CD4-positive, alpha-beta T cell treated with Interleukin-15 for 4 hours (primary cell): ENCODE results near the gene CCNY.
"Not testable (repeated sequence)": the region's sequence is repeated elsewhere in the genome, so short reads cannot be mapped to it uniquely, and the experiment has no call there.

ENCODE experiments used
- DNase-seq: peaks from one replicate; pipeline ENCODE4 v3.0.0-alpha.2; 2020; ENCODE audit warnings: low spot score

CCNY gene

GRCh38 chr10:35406003-35406630 lies 69.8 kb downstream of the CCNY start:
- not testable (repeated sequence) for DNase-seq

- not testable (repeated sequence) for DNase-seq
These were observed 71.4 kb downstream of the CCNY start for GRCh38 chr10:35407696-35408095.

- peak; percentile 15 for DNase-seq
These were observed 72.8 kb downstream of the CCNY start for GRCh38 chr10:35409094-35409582.

GRCh38 chr10:35409808-35410207 lies 73.5 kb downstream of the CCNY start:
- no peak for DNase-seq

GRCh38 chr10:35412003-35412723 lies 75.9 kb downstream of the CCNY start:
- no peak for DNase-seq

- DNase-seq: peak; percentile 13
These were observed 76.7 kb downstream of the CCNY start for GRCh38 chr10:35412900-35413491.

- DNase-seq: peak; percentile 22
These were observed 77.9 kb downstream of the CCNY start for GRCh38 chr10:35413985-35414861.

- no peak for DNase-seq
These were observed 79.2 kb downstream of the CCNY start for GRCh38 chr10:35415505-35415904.

- no peak for DNase-seq
These were observed 80.5 kb downstream of the CCNY start for GRCh38 chr10:35416619-35417312.

- DNase-seq: no peak
These were observed 81.0 kb downstream of the CCNY start for GRCh38 chr10:35417313-35417625.

GRCh38 chr10:35417795-35418194 lies 81.5 kb downstream of the CCNY start:
- no peak for DNase-seq

GRCh38 chr10:35418580-35418979 lies 82.3 kb downstream of the CCNY start:
- DNase-seq: not testable (repeated sequence)

GRCh38 chr10:35420044-35420443 lies 83.7 kb downstream of the CCNY start:
- no peak for DNase-seq

GRCh38 chr10:35420827-35421552 lies 84.7 kb downstream of the CCNY start:
- DNase-seq: no peak

GRCh38 chr10:35421553-35422178 lies 85.4 kb downstream of the CCNY start:
- no peak for DNase-seq

- DNase-seq: no peak
These were observed 85.9 kb downstream of the CCNY start for GRCh38 chr10:35422228-35422627.

- DNase-seq: no peak
These were observed 87.4 kb downstream of the CCNY start for GRCh38 chr10:35423505-35424306.

GRCh38 chr10:35424680-35425285 lies 88.5 kb downstream of the CCNY start:
- no peak for DNase-seq

- no peak for DNase-seq
These were observed 89.3 kb downstream of the CCNY start for GRCh38 chr10:35425595-35425994.
